Measurements from ENCODE around the gene APCDD1.
"Not testable (repeated sequence)": the region's sequence is repeated elsewhere in the genome, so short reads cannot be mapped to it uniquely, and the experiment has no call there.

APCDD1 gene

GRCh38 chr18:10524507-10525370, 70.3 kb downstream of the APCDD1 start:
- no peak for DNase-seq (ENCODE audit: low read depth in 2 of 2, low spot score in 1 of 2)

- no peak for DNase-seq (ENCODE audit: low read depth in 2 of 2, low spot score in 1 of 2)
Measured at GRCh38 chr18:10525371-10525691, 70.9 kb downstream of the APCDD1 start.

DNA sequence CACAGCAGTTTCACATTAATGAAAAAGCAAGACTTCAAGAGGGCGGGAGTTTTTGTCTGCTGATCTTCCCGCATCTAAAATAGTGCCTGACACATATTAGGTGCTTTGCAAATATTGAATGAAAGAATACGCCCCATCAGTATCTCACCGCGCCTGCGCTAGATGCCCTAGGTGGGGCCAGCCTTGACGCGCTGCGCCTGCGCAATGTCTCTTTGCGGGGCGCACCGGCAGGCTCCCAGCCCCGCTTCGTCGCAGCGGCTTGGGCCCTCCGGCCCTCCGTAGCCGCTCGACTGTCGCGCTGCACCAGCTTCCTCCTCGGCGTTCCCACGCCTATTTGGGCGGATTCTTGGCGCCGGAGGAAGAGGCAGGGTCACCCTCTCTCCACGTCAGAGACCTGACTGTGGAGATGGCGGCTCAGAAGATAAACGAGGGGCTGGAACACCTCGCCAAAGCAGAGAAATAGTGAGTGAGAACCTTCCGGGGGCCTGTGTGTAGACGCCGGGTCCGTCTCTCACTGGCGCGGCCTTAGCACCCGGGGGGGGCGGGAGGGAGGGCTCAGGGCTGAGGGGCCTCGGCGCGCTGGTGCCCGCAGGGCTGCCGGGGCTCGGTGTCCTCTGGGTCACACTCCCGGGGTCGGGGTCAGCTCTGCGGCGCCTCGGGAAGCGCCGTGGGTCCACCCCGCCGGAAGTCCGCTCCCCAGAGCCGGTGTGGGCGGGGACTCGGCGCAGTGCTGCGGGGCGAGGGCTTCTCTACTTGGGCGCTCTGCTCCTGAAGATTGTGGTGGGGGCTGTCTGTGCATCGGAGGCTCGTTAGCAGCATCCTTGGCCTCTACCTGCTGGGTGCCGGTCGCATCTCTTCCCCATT, 71.5 kb downstream of the APCDD1 start, which contains the start of gene NAPG:
Gene NAPG, plus strand, starts transcription at position 331 of the 864 bp plus-strand sequence. Its CDS starts 76 bp downstream, at position 407.
- DNase-seq (ENCODE audit: low read depth in 2 of 2, low spot score in 1 of 2), result peak; percentile 67 to 80

DNA sequence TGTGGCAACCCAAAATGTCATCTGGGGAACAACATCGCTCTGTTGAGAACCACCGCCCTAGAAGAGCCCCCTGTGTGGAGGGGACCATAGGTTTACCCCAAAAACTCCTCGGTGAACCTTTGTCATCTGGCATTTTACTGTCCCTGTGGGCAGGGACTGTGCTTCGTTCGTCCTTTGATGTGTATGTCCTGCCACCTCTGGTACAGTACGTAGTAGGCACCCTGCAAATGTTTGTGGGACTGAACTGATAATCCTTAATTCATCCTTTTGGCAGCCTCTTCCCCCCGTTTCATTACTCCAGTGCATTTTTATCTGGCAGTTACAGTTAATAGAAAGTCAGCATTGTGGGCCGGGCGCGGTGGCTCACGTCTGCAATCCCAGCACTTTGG, 72.1 kb downstream of the APCDD1 start:
- DNase-seq (ENCODE audit: low read depth in 2 of 2, low spot score in 1 of 2), result no peak

- DNase-seq (ENCODE audit: low read depth in 2 of 2, low spot score in 1 of 2), result no peak
Measured at GRCh38 chr18:10528439-10528838, 74.0 kb downstream of the APCDD1 start.

DNA sequence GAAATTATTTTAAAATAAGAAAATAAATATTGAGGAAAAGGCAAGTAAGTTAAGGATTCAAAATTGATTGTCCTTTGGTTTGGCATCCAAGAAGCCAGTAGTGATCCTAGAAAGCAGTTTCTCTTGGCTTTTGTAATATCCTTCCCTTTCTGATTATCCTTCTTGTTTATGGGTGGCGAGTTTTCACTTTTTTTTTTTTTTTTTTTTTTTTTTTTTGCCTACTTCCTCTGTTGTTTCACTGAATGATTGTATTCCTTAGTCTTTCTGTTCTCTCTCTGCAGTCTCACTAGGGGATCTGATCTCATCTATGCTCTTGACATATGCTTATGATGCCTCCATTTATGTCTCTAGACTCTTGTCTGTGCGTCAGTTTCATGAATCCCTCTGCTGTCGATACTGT, 75.6 kb downstream of the APCDD1 start:
- DNase-seq (ENCODE audit: low read depth in 2 of 2, low spot score in 1 of 2), result no peak

GRCh38 chr18:10530852-10531251, 76.4 kb downstream of the APCDD1 start:
- no peak for DNase-seq (ENCODE audit: low read depth in 2 of 2, low spot score in 1 of 2)

DNA sequence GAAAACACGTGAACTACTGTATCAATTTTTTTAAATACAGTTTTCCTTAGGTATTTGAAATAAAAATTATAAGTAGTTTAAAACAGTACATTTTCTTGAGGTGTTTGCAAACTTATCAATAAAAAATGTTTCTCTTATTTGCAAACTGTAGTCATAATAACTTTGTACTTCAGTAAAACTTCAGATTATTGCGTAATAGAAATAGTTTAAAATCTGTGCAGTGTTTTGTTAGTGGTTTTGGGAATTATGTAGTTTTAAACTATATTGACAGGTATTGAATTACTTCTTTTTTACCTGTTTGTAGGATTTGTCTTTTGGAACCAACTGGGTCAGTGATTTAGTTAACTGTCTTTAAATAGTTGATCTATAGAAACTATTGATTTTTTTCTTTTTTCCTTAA, 78.7 kb downstream of the APCDD1 start:
- no peak for DNase-seq (ENCODE audit: low read depth in 2 of 2, low spot score in 1 of 2)

GRCh38 chr18:10536280-10536679, 81.8 kb downstream of the APCDD1 start:
- DNase-seq (ENCODE audit: low read depth in 2 of 2, low spot score in 1 of 2), result no peak

- no peak for DNase-seq (ENCODE audit: low read depth in 2 of 2, low spot score in 1 of 2)
Measured at GRCh38 chr18:10537765-10538164, 83.3 kb downstream of the APCDD1 start.

DNA sequence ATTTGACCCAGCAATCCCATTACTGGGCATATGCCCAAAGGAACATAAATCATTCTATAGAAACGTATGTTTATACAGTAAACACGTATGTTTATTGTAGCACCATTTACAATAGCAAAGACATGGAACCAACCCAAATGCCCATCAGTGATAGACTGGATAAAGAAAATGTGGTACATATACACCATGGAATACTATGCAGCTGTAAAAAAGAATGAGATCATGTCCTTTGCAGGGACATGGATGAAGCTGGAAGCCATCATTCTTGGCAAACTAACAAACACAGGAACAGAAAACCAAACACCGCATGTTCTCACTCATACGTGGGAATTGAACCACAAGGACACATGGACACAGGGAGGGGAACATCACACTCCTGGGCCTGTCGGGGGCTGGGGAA, 84.7 kb downstream of the APCDD1 start:
- not testable (repeated sequence) for DNase-seq (ENCODE audit: low read depth in 2 of 2, low spot score in 1 of 2)

All from stimulated activated CD8-positive, alpha-beta memory T cell treated with anti-CD3 and anti-CD28 coated beads, Interleukin-4, amount 100 ng/mL, for 4 hours (primary cell).